ENCODE measurements around the gene TPPP. TPM values are rescaled to one million over a fixed set of nuclear protein-coding genes. Genes with fewer than 3 reads are reported as not detected.
A peak's percentile ranks its signal among the peaks of the same experiment; 100 is the strongest.

The TPPP gene
- polyA plus RNA-seq, 1 donor (not counting 4 experiments of a cell fraction or from before 2014, with no cell fraction given): 0.88 TPM

DNA sequence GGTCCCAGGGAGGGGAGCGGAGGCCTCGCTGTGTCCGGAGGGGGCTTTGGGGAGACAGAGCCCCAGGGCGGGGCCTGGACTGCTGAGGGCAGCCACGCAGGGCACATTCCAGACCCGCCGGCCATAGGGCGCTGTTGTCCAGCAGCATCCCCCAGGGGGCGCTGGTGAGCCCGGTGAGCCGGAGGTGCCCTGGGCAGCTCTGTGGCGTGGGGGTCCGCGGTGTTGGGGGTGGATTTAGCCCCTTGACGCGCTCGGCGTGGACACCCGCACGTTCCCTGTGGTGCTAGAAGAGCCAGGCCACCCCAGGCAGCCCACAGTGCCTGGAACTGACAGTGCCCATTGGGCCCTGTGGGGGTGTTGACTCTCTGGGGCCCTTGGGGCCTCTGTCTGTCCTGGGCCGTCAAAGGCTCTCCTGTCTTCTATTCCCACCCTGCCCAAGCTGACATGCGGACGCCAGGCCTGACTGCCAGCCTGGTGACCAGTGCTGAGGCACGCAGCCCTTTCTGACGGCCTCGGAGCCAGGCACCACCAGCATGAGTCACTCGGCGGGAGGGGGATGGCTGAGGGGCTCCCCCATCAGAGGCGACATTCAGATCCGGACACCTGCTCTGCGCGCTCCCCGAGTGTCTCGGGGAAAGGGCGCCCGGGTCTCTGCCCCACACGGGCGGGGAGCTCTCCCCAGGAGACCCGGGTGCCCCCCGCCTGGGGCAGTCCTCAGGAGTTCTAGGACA, 23.9 kb downstream of the TPPP start:
- Histone ChIP-seq H3K9ac (ENCODE audit: control insufficient read depth, extremely low read depth, insufficient read depth, low read length) (no peak overlapping the region), H3K4me2 (ENCODE audit: control insufficient read depth, extremely low read depth, insufficient read depth, low read depth, low read length) (no peak overlapping the region), H3K4me1 (ENCODE audit: control insufficient read depth, extremely low read depth, insufficient read depth, low read length) (peaks cover 13% of the 10 kb centered on the region), H3K4me3 (ENCODE audit: control insufficient read depth in 2 of 3, extremely low read depth in 1 of 3, insufficient read depth in 2 of 3, low read depth in 1 of 3, low read length in 3 of 3) (no peak overlapping the region), H4K20me1 (ENCODE audit: control insufficient read depth, extremely low read depth, insufficient read depth, low read length) (peaks cover 3% of the 10 kb centered on the region), H3K36me3 (ENCODE audit: control insufficient read depth in 2 of 2, extremely low read depth in 1 of 2, insufficient read depth in 2 of 2, low read length in 2 of 2) (peaks cover 5 to 9% of the 10 kb centered on the region in 2 experiments), H3K9me1 (ENCODE audit: control insufficient read depth, extremely low read depth, insufficient read depth, low read length) (no peaks in the 10 kb centered on the region), H3K9me3 (ENCODE audit: control insufficient read depth, low read depth, low read length) (no peaks in the 10 kb centered on the region), H3K27ac (ENCODE audit: control insufficient read depth, insufficient read depth, low read length) (no peak overlapping the region), H3K27me3 (ENCODE audit: control insufficient read depth, extremely low read depth, insufficient read depth, low read length) (peaks cover 25% of the 10 kb centered on the region), H3K79me2 (ENCODE audit: control insufficient read depth, insufficient read depth, low read length) (no peaks in the 10 kb centered on the region), H2AFZ (ENCODE audit: control insufficient read depth, low read length) (no peak overlapping the region)
- dilution Hi-C loops (cut with MboI; ENCODE audit: extremely low pct_ligation_motif_present, low sequenced_read_pairs): no loop called here
- no peak for FAIRE-seq
- TF ChIP-seq CTCF (optimal IDR thresholded peaks at IDR 0.05 in 1 of 3, IDR thresholded peaks at IDR 0.05 in 1 of 3, conservative IDR thresholded peaks at IDR 0.05 in 1 of 3; ENCODE audit: extremely low read depth in 1 of 3, insufficient read depth in 2 of 3, low read length in 3 of 3): peak in 2 of 3 experiments; percentile 49 to 74
- no peak for TF ChIP-seq EZH2 (IDR thresholded peaks at IDR 0.05; ENCODE audit: low read length)
- DNase-seq (ENCODE audit: low read depth, low spot score): no peak

GRCh38 chr5:668283-668995, 24.7 kb downstream of the TPPP start:
- FAIRE-seq (no peak), DNase-seq (ENCODE audit: low read depth, low spot score) (no peak)
- Histone ChIP-seq H3K9ac (ENCODE audit: control insufficient read depth, extremely low read depth, insufficient read depth, low read length) (no peak overlapping the region), H3K4me1 (ENCODE audit: control insufficient read depth, extremely low read depth, insufficient read depth, low read length) (peaks cover 13% of the 10 kb centered on the region), H3K79me2 (ENCODE audit: control insufficient read depth, insufficient read depth, low read length) (no peaks in the 10 kb centered on the region), H3K9me3 (ENCODE audit: control insufficient read depth, low read depth, low read length) (no peaks in the 10 kb centered on the region), H3K4me3 (ENCODE audit: control insufficient read depth in 2 of 3, extremely low read depth in 1 of 3, insufficient read depth in 2 of 3, low read depth in 1 of 3, low read length in 3 of 3) (no peak overlapping the region), H2AFZ (ENCODE audit: control insufficient read depth, low read length) (no peak overlapping the region), H3K4me2 (ENCODE audit: control insufficient read depth, extremely low read depth, insufficient read depth, low read depth, low read length) (no peak overlapping the region), H3K9me1 (ENCODE audit: control insufficient read depth, extremely low read depth, insufficient read depth, low read length) (no peaks in the 10 kb centered on the region), H3K27ac (ENCODE audit: control insufficient read depth, insufficient read depth, low read length) (no peak overlapping the region), H3K36me3 (ENCODE audit: control insufficient read depth in 2 of 2, extremely low read depth in 1 of 2, insufficient read depth in 2 of 2, low read length in 2 of 2) (peaks cover 11 to 13% of the 10 kb centered on the region in 2 experiments), H4K20me1 (ENCODE audit: control insufficient read depth, extremely low read depth, insufficient read depth, low read length) (peaks cover 3% of the 10 kb centered on the region), H3K27me3 (ENCODE audit: control insufficient read depth, extremely low read depth, insufficient read depth, low read length) (peaks cover 17% of the 10 kb centered on the region)
- dilution Hi-C loops (cut with MboI; ENCODE audit: extremely low pct_ligation_motif_present, low sequenced_read_pairs): no loop called here
- TF ChIP-seq CTCF (optimal IDR thresholded peaks at IDR 0.05 in 1 of 3, IDR thresholded peaks at IDR 0.05 in 1 of 3, conservative IDR thresholded peaks at IDR 0.05 in 1 of 3; ENCODE audit: extremely low read depth in 1 of 3, insufficient read depth in 2 of 3, low read length in 3 of 3) (no peak), EZH2 (IDR thresholded peaks at IDR 0.05; ENCODE audit: low read length) (no peak)

Data from keratinocyte (primary cell).